ENCODE results near the gene PTPRN2. TPM values are rescaled to one million over a fixed set of nuclear protein-coding genes. Genes with fewer than 3 reads are reported as not detected.

PTPRN2 gene
- total and polyA plus RNA-seq, 2 of the 8 experiments (the other 6 are each of a cell fraction or from before 2014, with no cell fraction given): 2.6 to 4.5 TPM

DNA sequence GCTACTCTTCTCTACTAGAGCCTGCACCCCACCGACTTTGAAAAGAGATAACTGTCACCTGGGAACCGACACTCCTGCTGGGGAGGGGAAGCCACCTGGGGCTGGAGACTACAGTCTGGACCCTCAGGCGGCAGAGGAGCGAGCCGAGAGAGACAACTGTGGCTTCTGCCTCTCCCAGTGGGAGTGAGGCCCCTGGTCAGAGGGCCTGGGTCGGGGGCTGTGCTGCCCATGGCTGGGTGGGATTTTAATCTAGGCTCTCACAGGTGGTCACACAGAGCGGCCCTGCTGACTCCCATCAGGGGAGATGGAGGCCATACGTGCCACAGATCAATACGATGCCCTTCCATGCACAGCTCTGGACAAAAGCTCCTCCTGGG, 878.7 kb downstream of the PTPRN2 start (continued):
- no peak for TF ChIP-seq GTF2F1 (IDR thresholded peaks at IDR 0.05; ENCODE audit: borderline replicate concordance, low read depth, low read length)

Data from H1 (cell line).